ENCODE data around the gene C1R.

Gene C1R

GRCh38 chr12:7031306-7031705, 60.9 kb downstream of the C1R start:
- DNase-seq (ENCODE audit: insufficient read length, low spot score) (no peak), FAIRE-seq (no peak)
- no peak for TF ChIP-seq POU2F2 (IDR thresholded peaks at IDR 0.05; ENCODE audit: low read depth, low read length)
- no peak for TF ChIP-seq POLR2AphosphoS5 (IDR thresholded peaks at IDR 0.05; ENCODE audit: low read depth, low read length)
- no peak for TF ChIP-seq PAX5 (IDR thresholded peaks at IDR 0.05; ENCODE audit: insufficient read depth, low read length, severe bottlenecking)
- TF ChIP-seq SPI1 (IDR thresholded peaks at IDR 0.05; ENCODE audit: low read depth, low read length): no peak
- TF ChIP-seq TAF1 (IDR thresholded peaks at IDR 0.05; ENCODE audit: low read depth, low read length): no peak
- TF ChIP-seq POLR2A (IDR thresholded peaks at IDR 0.05; ENCODE audit: low read depth, low read length): no peak
